HG02610 (cell line): Measurements from ENCODE around the gene POMC.
"Not testable (repeated sequence)": the region's sequence is repeated elsewhere in the genome, so short reads cannot be mapped to it uniquely, and the experiment has no call there.

Source experiments
- ATAC-seq: cut with Tn5 transposase; IDR thresholded peaks from one replicate; pipeline ENCODE4 v1.9.1; 2021; ENCODE audit warnings: mild to moderate bottlenecking, moderate library complexity; ENCODE audit not compliant: unreplicated experiment

The POMC gene

GRCh38 chr2:25168256-25169072 is at the start of gene POMC:
POMC (minus strand) TSS chr2:25168580; CDS start chr2:25164772, 3,808 bp downstream.
- ATAC-seq: no peak

DNA sequence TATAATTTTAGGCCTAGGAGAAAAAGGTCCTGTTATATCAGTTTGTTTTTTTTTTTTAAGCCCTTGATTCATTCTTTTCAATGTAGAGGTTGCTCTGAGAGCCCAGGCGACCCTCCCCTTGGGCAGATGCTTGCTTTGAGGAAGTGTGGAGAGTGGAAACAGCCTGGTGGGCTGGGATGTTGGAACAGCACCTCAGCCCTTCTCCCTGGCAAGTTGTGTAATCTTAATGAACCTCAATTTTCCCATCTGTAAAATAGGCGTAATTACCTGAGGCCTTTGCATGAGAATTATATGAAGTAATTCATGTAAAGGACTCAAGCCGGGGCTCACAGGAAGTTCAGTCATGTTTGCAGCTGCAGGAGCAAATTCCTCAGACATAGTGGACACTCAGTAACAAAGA is 49.7 kb upstream of the POMC start:
- no peak for ATAC-seq

DNA sequence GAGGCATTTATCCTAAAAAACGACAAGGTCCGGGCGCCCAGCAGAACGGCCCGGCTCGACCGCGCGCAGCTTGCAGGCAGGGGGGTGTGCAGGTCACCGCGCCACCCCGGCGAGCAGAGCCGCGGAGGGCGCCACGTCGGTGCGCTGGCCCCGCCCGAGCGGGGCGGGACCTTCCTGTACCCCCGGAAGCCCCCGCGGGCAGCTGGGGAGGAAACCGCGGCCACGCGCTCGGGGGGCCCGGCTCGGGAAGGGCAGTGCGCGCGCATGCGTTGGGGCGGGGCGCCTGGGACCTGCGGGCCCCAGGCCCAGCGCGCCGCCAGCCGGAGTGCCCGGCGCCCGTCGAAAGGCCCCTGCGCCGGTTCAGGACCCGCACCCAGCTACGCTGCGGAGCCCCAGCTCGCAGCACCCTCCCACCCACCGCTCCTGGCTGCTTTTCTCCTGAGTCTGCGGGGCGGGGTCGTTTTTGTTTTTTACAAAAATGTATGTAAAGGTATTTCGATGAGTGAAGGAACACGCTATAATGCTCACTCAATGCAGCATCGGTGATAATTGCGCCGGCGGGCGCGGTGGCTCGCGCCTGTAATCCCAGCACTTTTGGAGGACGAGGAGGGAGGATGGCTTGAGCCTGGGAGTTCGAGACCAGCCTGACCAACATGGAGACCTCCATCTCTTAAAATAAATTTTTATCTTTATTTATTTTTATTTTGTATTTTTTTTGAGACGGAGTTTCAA is 47.7 kb upstream of the POMC start:
- ATAC-seq: peak; percentile 63

DNA sequence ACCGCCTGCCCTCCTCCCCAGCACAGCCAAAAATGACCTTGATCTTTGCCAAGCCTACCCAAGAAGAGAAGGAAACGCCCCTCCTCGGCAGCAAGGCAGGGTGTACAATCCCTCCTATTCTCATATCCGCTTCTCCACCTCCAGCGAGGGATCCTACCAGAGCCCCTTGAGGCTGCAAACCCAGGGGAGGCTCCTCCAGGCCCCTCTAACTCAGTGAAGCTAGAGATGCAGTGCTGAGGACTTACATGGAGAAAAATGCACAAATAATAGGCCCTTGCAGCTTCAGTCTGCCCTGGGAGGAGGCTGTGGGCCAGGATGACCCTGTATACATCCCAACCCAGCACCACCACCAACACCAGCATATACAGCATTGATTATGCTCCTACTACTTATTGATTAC is 46.9 kb upstream of the POMC start:
- no peak for ATAC-seq

GRCh38 chr2:25213229-25213628 is 44.8 kb upstream of the POMC start:
- no peak for ATAC-seq

DNA sequence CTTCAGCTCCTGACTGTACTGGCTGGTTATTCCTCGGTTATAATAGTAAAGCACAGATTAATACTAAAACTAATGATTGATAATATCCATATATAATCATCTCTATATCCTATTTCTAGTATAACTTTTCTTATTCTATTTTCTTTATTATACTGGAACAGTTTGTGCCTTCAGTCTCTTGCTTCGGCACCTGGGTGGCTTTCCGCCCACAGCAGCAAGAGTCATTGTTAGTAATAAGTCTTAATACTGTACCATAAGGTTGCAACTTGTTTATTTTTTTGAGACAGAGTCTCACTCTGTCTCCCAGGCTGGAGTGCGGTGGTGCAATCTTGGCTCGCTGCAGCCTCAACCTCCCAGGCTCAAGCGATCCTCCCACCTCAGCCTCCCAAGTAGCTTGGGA is 42.5 kb upstream of the POMC start:
- ATAC-seq: not testable (repeated sequence)

DNA sequence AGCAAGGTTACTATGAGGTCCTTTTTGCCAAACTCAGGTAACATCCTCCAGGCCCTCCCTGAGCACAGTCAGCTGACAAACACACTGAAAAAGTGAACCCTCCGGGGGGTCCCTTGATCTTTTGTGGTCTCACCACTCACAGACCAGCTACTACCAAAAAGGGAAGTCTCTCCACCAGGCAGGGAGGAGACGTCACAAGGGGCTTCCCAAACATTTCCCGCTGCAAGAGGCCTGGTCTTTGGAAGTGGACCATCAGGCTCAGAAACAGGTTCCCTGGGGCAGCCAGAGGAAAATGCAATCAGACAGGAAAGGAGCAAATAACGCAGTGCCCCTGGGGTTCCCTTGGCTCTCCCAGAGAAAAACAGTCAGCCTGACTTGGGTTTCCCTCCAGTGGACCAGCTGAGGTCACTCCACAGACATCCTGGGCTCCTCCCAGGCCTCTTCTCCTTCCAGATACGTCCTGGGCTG is 38.7 kb upstream of the POMC start:
- no peak for ATAC-seq

GRCh38 chr2:25204190-25204838 is 35.9 kb upstream of the POMC start:
- peak; percentile 56 for ATAC-seq

DNA sequence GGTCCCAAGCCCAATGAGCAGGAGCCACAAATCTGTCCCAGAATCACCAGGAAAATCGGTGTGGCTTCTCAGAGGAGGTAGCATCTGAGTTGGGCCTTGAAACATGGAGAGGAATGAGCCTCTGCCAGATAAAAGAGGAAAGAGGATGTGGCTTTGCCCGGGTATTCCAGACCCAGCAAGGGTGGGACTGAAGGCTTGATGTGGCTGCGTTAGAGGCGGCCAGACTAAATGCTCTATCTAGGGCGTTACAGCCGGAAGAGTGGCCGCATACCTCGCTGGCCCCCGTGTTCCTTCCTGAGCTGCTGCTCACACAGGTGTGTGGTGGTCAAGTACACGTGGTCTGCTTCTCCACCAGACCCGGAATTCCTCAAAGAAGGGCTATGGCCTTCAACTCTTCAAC is 33.9 kb upstream of the POMC start:
- ATAC-seq: no peak

DNA sequence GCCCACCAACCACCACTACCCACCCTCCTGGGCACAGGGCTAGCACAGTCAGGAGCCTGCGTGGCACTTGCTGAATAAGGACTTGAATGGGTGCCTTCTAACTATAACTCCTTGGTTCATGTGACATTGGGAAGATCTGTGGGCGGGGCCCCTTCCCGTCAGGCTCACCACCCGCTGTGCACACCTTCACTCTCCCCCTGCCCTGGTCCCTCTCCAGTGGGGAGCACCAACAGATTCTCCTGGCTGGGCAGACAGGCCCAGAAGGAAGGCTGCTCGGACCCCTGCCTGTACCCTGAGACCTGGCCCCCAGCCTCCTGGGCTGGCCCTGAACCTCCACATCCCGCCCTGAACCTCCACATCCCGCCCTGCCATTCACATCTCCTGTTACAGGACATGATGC is 33.4 kb upstream of the POMC start:
- ATAC-seq: no peak

DNA sequence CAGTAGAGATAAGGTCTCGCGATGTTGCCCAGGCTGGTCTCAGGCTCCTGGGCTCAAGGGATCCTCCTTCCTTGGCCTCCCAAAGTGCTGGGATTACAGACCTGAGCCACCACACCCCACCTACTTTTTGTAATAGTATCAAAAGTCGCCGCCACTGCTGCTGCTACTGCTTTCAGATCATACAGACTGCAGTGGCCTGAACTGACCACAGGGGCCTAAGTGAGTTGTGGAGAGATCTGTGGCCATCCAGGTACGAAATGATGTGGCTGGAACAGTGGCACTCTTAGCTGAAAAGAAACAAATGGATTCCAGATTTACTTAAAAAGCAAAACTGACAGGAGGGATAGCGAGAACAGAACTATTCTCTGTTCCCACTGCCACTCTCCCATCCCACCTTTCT is 32.9 kb upstream of the POMC start:
- no peak for ATAC-seq

- ATAC-seq: no peak
Observed at GRCh38 chr2:25198576-25198975, 30.2 kb upstream of the POMC start.

DNA sequence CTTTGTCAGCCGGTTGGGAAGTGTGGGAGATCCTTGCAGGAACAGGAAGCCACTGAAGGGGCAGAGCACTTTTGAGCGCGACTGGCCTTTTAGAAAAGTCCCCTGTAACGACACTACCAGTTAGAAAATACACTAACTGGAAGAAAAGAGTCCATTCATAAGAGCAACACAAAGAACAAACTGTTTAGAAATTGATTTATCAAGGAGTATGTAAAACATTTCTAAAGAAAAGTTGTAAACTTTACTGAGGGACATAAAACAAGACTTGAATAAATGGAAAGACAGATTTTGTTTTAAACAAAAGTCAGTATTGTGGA is 29.8 kb upstream of the POMC start:
- no peak for ATAC-seq

GRCh38 chr2:25197336-25198208 is 29.2 kb upstream of the POMC start:
- no peak for ATAC-seq

DNA sequence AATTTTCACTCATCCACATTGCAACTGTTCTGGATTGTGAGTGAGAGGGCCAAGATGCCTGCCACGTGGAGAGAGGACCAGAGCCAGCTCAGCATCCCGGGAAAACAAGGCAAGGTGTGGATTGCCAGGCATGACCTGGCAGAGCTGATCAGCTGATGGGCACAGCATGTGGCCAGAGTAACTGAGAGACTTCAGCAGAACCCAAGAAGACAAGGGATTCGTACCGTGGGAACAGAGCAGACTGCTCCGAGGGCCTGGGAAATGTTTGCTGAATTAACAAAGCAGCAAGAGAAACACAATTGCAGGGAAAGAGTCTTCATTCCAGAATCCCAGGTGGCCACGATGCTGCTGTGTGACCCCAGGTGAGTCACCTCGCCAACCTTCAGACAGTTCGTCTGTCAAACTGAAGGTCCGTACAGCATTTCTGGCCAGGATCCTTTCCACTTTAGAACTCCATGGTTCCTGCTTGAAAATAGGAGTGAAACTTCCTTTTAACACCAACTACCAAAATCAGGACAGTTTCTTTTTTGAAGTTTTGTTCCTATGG is 26.3 kb upstream of the POMC start:
- no peak for ATAC-seq

DNA sequence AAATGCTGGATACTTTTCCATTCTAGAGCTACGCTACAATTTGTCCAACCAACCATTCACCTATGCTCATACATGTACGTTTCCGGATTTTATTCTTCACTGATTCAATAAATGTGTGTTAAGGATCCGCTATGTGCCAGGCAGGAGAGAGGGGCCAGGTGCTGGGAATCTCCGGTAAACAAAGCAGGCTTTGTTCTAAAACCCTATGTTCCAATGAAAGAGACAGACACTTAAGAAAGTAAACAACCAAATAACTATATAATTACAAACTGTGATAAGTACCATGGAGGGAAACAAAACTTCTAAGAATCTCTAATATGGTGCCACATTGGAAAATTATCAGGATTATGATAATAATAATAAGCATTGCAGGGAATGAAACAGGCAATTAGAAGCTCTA is 22.2 kb upstream of the POMC start:
- ATAC-seq: no peak

- ATAC-seq: no peak
Observed at GRCh38 chr2:25188405-25188804, 20.0 kb upstream of the POMC start.

DNA sequence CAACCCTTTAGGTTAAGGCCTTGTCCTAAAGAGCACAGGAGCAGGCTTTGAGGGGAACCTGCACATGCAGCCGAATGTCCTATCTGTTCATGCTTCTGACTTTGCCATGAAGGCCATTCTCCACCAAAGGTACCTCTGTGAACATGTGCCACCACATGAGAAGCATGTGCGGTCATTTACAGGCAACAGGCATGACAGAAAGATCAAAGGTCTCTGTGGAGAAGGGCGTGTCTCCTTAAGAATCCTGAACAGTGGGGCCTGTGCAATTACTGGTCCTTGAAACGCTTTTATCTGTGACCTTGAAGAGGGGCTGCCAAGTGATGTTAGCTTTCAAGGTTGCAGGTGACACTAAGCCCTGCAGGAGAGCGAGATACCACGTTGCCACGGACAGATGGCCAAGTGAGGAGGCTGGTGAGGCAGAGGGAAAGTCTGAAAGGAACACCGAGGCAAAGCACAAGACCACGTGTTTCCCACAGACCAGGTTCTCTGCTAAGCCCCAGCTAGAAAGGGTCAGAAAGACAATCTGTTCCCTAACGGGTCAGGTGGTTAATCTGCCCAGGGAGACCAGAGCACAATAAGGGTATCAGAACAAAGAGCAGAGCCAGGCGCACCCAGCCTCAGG is 19.5 kb upstream of the POMC start:
- no peak for ATAC-seq

DNA sequence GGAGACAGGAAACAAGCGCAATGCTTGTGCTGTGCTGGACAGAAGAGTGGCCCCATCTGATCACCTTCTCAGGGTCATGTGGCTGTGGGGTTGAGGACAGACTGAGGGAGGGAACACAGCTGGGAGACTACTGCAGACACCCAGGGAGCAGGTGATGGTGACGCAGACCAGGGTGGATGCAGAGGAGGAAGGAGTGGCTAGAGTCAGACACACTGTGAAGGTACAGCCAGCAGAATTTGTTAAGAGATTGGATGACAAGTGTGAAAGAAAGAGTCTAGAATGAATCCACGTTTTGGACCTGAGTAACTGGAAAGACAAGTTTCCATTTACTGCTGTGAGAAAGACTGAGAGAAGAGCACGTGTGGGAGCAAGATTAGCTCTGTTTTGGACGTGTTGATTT is 15.9 kb upstream of the POMC start:
- no peak for ATAC-seq

GRCh38 chr2:25178976-25179375 is 10.6 kb upstream of the POMC start:
- ATAC-seq: no peak
